GM12878 (cell line): ENCODE measurements around the gene ADAMTS7. TPM values are rescaled to one million over a fixed set of nuclear protein-coding genes. Genes with fewer than 3 reads are reported as not detected.
"Not testable (repeated sequence)": the region's sequence is repeated elsewhere in the genome, so short reads cannot be mapped to it uniquely, and the experiment has no call there.

Experiments
- ATAC-seq: fragments of 200-7000 bp; cut with Tn5 transposase; 3 replicates; pipeline ENCODE4 v1.9.1; 2020; ENCODE audit warnings: mild to moderate bottlenecking, moderate library complexity
- BruUV-seq: library from RNA; stranded (reverse); fragments of 400-500 nt; replicated peaks from 2 replicates; lab custom pipeline; 2021; lab: Mats Ljungman, UMichigan
- CTCF ChIA-PET: fragments of 300-600 bp; sonication (Branson Sonifier 250); formaldehyde crosslinking; extraction: SDS; loops from one replicate; lab custom pipeline; 2021; ENCODE audit warnings: inconsistent platforms; lab: Yijun Ruan, JAX
- POLR2A ChIA-PET: fragments of 350-600 bp; formaldehyde crosslinking; extraction: SDS; loops from one replicate; lab custom pipeline; 2021; ENCODE audit warnings: inconsistent platforms; lab: Charles Lee
- RAD21 ChIA-PET: fragments of 300-600 bp; sonication (Branson Sonifier 250); formaldehyde crosslinking; loops from one replicate; lab custom pipeline; 2023; ENCODE audit warnings: antibody characterized with exemption; ENCODE audit not compliant: unreplicated experiment; lab: Charles Lee
- SMC1A ChIA-PET: fragments of 300-600 bp; sonication (Branson Sonifier 250); formaldehyde crosslinking; loops from one replicate; lab custom pipeline; 2023; ENCODE audit not compliant: unreplicated experiment, uncharacterized antibody; lab: Charles Lee
- DNase-seq: peaks from one replicate; pipeline ENCODE4 v3.0.0-alpha.2; 2011; ENCODE audit warnings: low read depth, low spot score
- FAIRE-seq: peaks from 3 replicates; lab custom pipeline; 2011; peaks lifted over from hg19 to GRCh38; lab: Jason Lieb, UNC
- H2AFZ ChIP-seq: 2 replicates; pipeline ENCODE4 v1.6.0; 2011; ENCODE audit warnings: low read depth, low read length, control low read depth; ENCODE audit not compliant: control insufficient read depth
- H3K27ac ChIP-seq: 2 replicates; pipeline ENCODE4 v1.5.1; 2011; ENCODE audit warnings: control low read depth; ENCODE audit not compliant: control insufficient read depth, insufficient read depth
- H3K27me3 ChIP-seq, 2 experiments: replicated peaks in 1 of 2; 2 replicates each; pipeline versions ENCODE4 v1.6.0 to v1.6.1; 2011; ENCODE audit warnings: low read length in 1 of 2; ENCODE audit not compliant: control insufficient read depth in 2 of 2, insufficient read depth in 2 of 2
- H3K36me3 ChIP-seq, 2 experiments: 2 replicates each; pipeline ENCODE4 v1.5.1; 2011; ENCODE audit warnings: low read length in 1 of 2; ENCODE audit not compliant: control insufficient read depth in 2 of 2, insufficient read depth in 2 of 2
- H3K4me1 ChIP-seq: 2 replicates; pipeline ENCODE4 v1.6.1; 2011; ENCODE audit warnings: mild to moderate bottlenecking, low read length, moderate library complexity, mixed read lengths; ENCODE audit not compliant: control insufficient read depth, insufficient read depth
- H3K4me2 ChIP-seq: 2 replicates; pipeline ENCODE4 v1.6.0; 2011; ENCODE audit warnings: control low read depth; ENCODE audit not compliant: control insufficient read depth, insufficient read depth
- H3K4me3 ChIP-seq: fragments of 200-600 bp; sonication (generic); 2 replicates; pipeline ENCODE4 v1.5.1; 2016
- H3K79me2 ChIP-seq: 2 replicates; pipeline ENCODE4 v1.6.0; 2011; ENCODE audit warnings: low read length; ENCODE audit not compliant: control insufficient read depth, insufficient read depth
- H3K9ac ChIP-seq: 2 replicates; pipeline ENCODE4 v1.8.0; 2011; ENCODE audit warnings: low read length, control low read depth, mixed read lengths; ENCODE audit not compliant: control insufficient read depth, insufficient read depth
- H3K9me3 ChIP-seq: replicated peaks from 3 replicates; pipeline ENCODE4 v1.5.1; 2011; ENCODE audit warnings: mild to moderate bottlenecking, low read length; ENCODE audit not compliant: control insufficient read depth, insufficient read depth
- H4K20me1 ChIP-seq: 2 replicates; pipeline ENCODE4 v1.6.0; 2011; ENCODE audit not compliant: control insufficient read depth, insufficient read depth
- ETV6 ChIP-seq, 2 experiments: fragments of 450-650 bp in 1 of 2; IDR thresholded peaks in 1 of 2; conservative IDR thresholded peaks in 1 of 2; 2 replicates each; pipeline ENCODE4 v1.6.1; 2014; ENCODE audit warnings: antibody characterized with exemption in 1 of 2, borderline replicate concordance in 1 of 2, low read depth in 1 of 2, mild to moderate bottlenecking in 1 of 2, moderate library complexity in 1 of 2
- HCFC1 ChIP-seq: fragments of 150-350 bp; IDR thresholded peaks from 2 replicates; pipeline ENCODE4 v1.6.1; 2014; ENCODE audit warnings: low read length
- JUNB ChIP-seq: IDR thresholded peaks from 2 replicates; pipeline ENCODE4 v1.6.1; 2016; ENCODE audit warnings: antibody characterized with exemption, mild to moderate bottlenecking
- KAT2A ChIP-seq: conservative IDR thresholded peaks from 2 replicates; pipeline ENCODE4 v1.6.1; 2011; ENCODE audit warnings: low read depth, low read length; ENCODE audit not compliant: control insufficient read depth
- MXI1 ChIP-seq: fragments of 150-350 bp; IDR thresholded peaks from 2 replicates; pipeline ENCODE4 v1.6.1; 2011; ENCODE audit warnings: low read depth, mild to moderate bottlenecking, inconsistent platforms, low read length, improper control_type of control experiment
- POLR2A ChIP-seq: IDR thresholded peaks from 2 replicates; pipeline ENCODE4 v1.6.1; 2011; ENCODE audit warnings: low read depth, mild to moderate bottlenecking, low read length
- SIN3A ChIP-seq: IDR thresholded peaks from 2 replicates; pipeline ENCODE4 v1.6.1; 2012; ENCODE audit warnings: low read depth, low read length, improper control_type of control experiment
- WGBS: methylation state at CpG from one replicate; pipeline ENCODE4 v1.1.6; 2016; ENCODE audit warnings: low lambda C conversion rate; ENCODE audit not compliant: insufficient replicate concordance, insufficient coverage; ENCODE audit errors: missing lambda C conversion rate; 5-methylcytosine and 5-hydroxymethylcytosine counted together
- in situ Hi-C: fragments of 300-500 bp; cut with MboI; formaldehyde crosslinking; loops from 9 replicates; pipeline ENCODE4 v1.14.3; 2018; ENCODE audit warnings: mixed read lengths
- intact Hi-C: fragments of 100-400 bp; cut with micrococcal nuclease; formaldehyde crosslinking; loops from one replicate; pipeline ENCODE4 v1.14.2; 2022; ENCODE audit not compliant: unreplicated experiment
- polyA plus RNA-seq, 11 experiments: library from polyadenylated mRNA; depleted of rRNA in 4 of 11; unstranded in 6 of 11; stranded (reverse) in 5 of 11; fragments of >200 nt; fragmentation: Nextera tagmentation in 4 of 11; fragmentation: Illumina TruSeq in 1 of 11; extraction: Ambion mirVana in 4 of 11; extraction: Trizol in 1 of 11; gene quantifications; 1 replicate in 1 of 11; 2 replicates in 10 of 11; pipeline versions ENCODE4 v1.2.1 to v1.2.3, GENCODE V29; 2011 to 2016; ENCODE audit warnings: inconsistent platforms in 2 of 11, missing spikeins in 2 of 11, low read depth in 1 of 11
- total RNA-seq, 4 experiments: library from RNA; depleted of rRNA in 3 of 4; stranded (reverse); fragments of >200 nt in 3 of 4; fragmentation: Illumina TruSeq in 1 of 4; extraction: Trizol in 1 of 4; gene quantifications; 2 replicates each; pipeline versions ENCODE4 v1.2.1 to v1.2.3, GENCODE V29; 2013 to 2021

ADAMTS7 gene
- total and polyA plus RNA-seq, 10 of the 15 experiments (the other 5 are each of a cell fraction or from before 2014, with no cell fraction given) = 0.03 to 0.28 (median 0.06) TPM; not detected in 6

GRCh38 chr15:78763796-78764241 lies 47.4 kb downstream of the ADAMTS7 start:
- Histone ChIP-seq H3K4me3 (no peak overlapping the region), H3K36me3 (no peaks in the 10 kb centered on the region; a peak in 1 of 4 replicates), H3K4me1 (peaks cover 22% of the 10 kb centered on the region), H3K9ac (no peak overlapping the region), H3K27ac (no peak overlapping the region), H2AFZ (no peak overlapping the region), H3K27me3 (no peaks in the 10 kb centered on the region), H3K4me2 (no peak overlapping the region), H3K9me3 (no peaks in the 10 kb centered on the region)
- SMC1A ChIA-PET = no interaction called here
- no peak for ATAC-seq
- in situ Hi-C loops = no loop called here
- no peak for DNase-seq
- no TSS peak for BruUV-seq
- no peak for FAIRE-seq
- intact Hi-C loops = no loop called here
- no peak for TF ChIP-seq MXI1
- TF ChIP-seq, all 136 proteins: peak for 0
- WGBS = 85% methylated on average over 25 of the region's 26 CpGs
- ChIA-PET POLR2A (no interaction called here), CTCF (no interaction called here), RAD21 (no interaction called here)
- no peaks in the 10 kb centered on the region for H3K79me2 ChIP-seq
- H4K20me1 ChIP-seq = no peaks in the 10 kb centered on the region

GRCh38 chr15:78762985-78763795 lies 48.1 kb downstream of the ADAMTS7 start:
- TF ChIP-seq KAT2A (no peak), JUNB (no peak), SIN3A (no peak), POLR2A (no peak), HCFC1 (no peak), ETV6 (conservative IDR thresholded peaks at IDR 0.05 in 1 of 2, IDR thresholded peaks at IDR 0.05 in 1 of 2; ENCODE audit: borderline replicate concordance in 1 of 2, low read depth in 1 of 2) (no peak)
- Histone ChIP-seq H2AFZ (no peak overlapping the region), H4K20me1 (no peaks in the 10 kb centered on the region), H3K27me3 (no peaks in the 10 kb centered on the region), H3K4me1 (peaks cover 26% of the 10 kb centered on the region), H3K36me3 (no peaks in the 10 kb centered on the region; a peak in 1 of 4 replicates), H3K27ac (no peak overlapping the region), H3K4me3 (no peak overlapping the region), H3K9me3 (no peaks in the 10 kb centered on the region), H3K79me2 (no peaks in the 10 kb centered on the region), H3K4me2 (no peak overlapping the region), H3K9ac (no peak overlapping the region)
- SMC1A ChIA-PET = no interaction called here
- WGBS = 92% methylated on average over 27 of the region's 29 CpGs
- POLR2A ChIA-PET = no interaction called here
- CTCF ChIA-PET = no interaction called here
- in situ Hi-C loops (no loop called here), intact Hi-C loops (no loop called here)
- no TSS peak for BruUV-seq
- FAIRE-seq (no peak), ATAC-seq (no peak), DNase-seq (no peak)
- RAD21 ChIA-PET = no interaction called here

GRCh38 chr15:78762386-78762961 lies 48.8 kb downstream of the ADAMTS7 start:
- FAIRE-seq, ATAC-seq, H3K9me3 ChIP-seq, H3K4me2 ChIP-seq, H3K9ac ChIP-seq, SMC1A ChIA-PET, H3K4me3 ChIP-seq, intact Hi-C loops, H4K20me1 ChIP-seq, H3K27me3 ChIP-seq, H3K79me2 ChIP-seq, DNase-seq, POLR2A ChIA-PET, BruUV-seq, H3K36me3 ChIP-seq, H3K27ac ChIP-seq, H2AFZ ChIP-seq, CTCF ChIA-PET, in situ Hi-C loops: not testable (repeated sequence)
- 89% methylated on average over 13 of the region's 25 CpGs for WGBS
- peaks cover 33% of the 10 kb centered on the region for H3K4me1 ChIP-seq
- RAD21 ChIA-PET = interaction anchor here (1.0 kb wide), 1 partner anchor 80 kb away, joined by 3 read pairs; no protein-coding TSS in a partner anchor
